Smooth muscle cell (in vitro differentiated cells): ENCODE results near the gene APOL1. TPM values are rescaled to one million over a fixed set of nuclear protein-coding genes. Genes with fewer than 3 reads are reported as not detected.

Experiments used
- DNase-seq: peaks from one replicate; lab custom pipeline; 2025; ENCODE audit not compliant: unreplicated experiment; lab: John Stamatoyannopoulos, UW
- H2AFZ ChIP-seq: fragments of 200-600 bp; sonication (generic); 2 replicates; pipeline ENCODE4 v1.6.0; 2016; ENCODE audit warnings: antibody characterized with exemption, low read depth, mild to moderate bottlenecking
- H3F3A ChIP-seq: fragments of 200-600 bp; sonication (generic); 2 replicates; pipeline ENCODE4 v1.6.0; 2017; ENCODE audit warnings: antibody characterized with exemption, low read depth
- H3K27ac ChIP-seq: fragments of 200-600 bp; sonication (generic); 2 replicates; pipeline ENCODE4 v1.5.1; 2016; ENCODE audit warnings: low read depth, mild to moderate bottlenecking
- H3K27me3 ChIP-seq: fragments of 200-600 bp; sonication (generic); 2 replicates; pipeline ENCODE4 v1.6.1; 2016; ENCODE audit warnings: low read depth, mild to moderate bottlenecking
- H3K36me3 ChIP-seq: fragments of 200-600 bp; sonication (generic); 2 replicates; pipeline ENCODE4 v1.5.1; 2016; ENCODE audit warnings: low read depth
- H3K4me1 ChIP-seq: fragments of 200-600 bp; sonication (generic); 2 replicates; pipeline ENCODE4 v1.5.1; 2016; ENCODE audit warnings: low read depth
- H3K4me2 ChIP-seq: fragments of 200-600 bp; sonication (generic); 2 replicates; pipeline ENCODE4 v1.6.0; 2016; ENCODE audit warnings: mild to moderate bottlenecking
- H3K4me3 ChIP-seq: fragments of 200-600 bp; sonication (generic); 2 replicates; pipeline ENCODE4 v1.5.1; 2016; ENCODE audit warnings: mild to moderate bottlenecking
- H3K79me2 ChIP-seq: fragments of 200-600 bp; sonication (generic); 2 replicates; pipeline ENCODE4 v1.6.0; 2016; ENCODE audit warnings: low read depth, mild to moderate bottlenecking
- H3K9ac ChIP-seq: fragments of 200-600 bp; sonication (generic); 2 replicates; pipeline ENCODE4 v1.6.0; 2016; ENCODE audit warnings: low read depth
- H3K9me3 ChIP-seq: fragments of 200-600 bp; sonication (generic); replicated peaks from 2 replicates; pipeline ENCODE4 v1.5.1; 2016; ENCODE audit warnings: low read depth
- H4K20me1 ChIP-seq: fragments of 200-600 bp; sonication (generic); 2 replicates; pipeline ENCODE4 v1.6.0; 2016; ENCODE audit warnings: low read depth
- WGBS: methylation state at CpG from one replicate; pipeline ENCODE4 v1.1.7; 2016; ENCODE audit warnings: low lambda C conversion rate; 5-methylcytosine and 5-hydroxymethylcytosine counted together
- polyA plus RNA-seq: library from polyadenylated mRNA; unstranded; fragments of >200 nt; fragmentation: Nextera tagmentation; extraction: Ambion mirVana; gene quantifications from 2 replicates; pipeline ENCODE4 v1.2.1, GENCODE V29; 2016
- total RNA-seq: library from RNA; depleted of rRNA; stranded (reverse); fragments of >200 nt; gene quantifications from 2 replicates; pipeline ENCODE4 v1.2.3, GENCODE V29; 2014
- TF ChIP-seq, protein P1 (sequence below): fragments of 200-600 bp; sonication (generic); IDR thresholded peaks from 2 replicates; pipeline ENCODE4 v1.5.1; 2017; ENCODE audit warnings: borderline replicate concordance, mild to moderate bottlenecking, antibody characterized with exemption; ENCODE audit not compliant: insufficient read depth, poor library complexity, severe bottlenecking

APOL1 gene
- total and polyA plus RNA-seq, 2 experiments from 2014 or later, result 0.62 TPM; not detected in 1

DNA sequence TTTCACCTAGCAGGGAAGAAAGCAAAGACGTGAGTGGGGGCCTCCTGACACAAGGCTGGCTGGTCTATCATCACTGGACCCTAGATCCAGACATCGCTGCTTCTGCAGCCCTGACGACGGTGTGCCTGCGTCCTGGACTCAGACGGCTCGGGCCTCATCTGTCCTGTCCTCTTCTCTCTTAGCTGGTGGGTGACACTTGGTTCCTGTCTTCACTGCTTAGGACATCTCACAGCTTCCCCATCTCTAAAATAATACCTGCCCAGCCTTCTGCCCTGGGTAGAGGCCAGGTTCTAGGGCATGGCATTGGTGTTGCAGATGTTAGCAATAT lies 41.3 kb downstream of the APOL1 start:
- DNase-seq, result no peak
- H2AFZ ChIP-seq, result no peak overlapping the region
- peaks cover 31% of the 10 kb centered on the region for H3K36me3 ChIP-seq
- TF ChIP-seq, protein P1, sequence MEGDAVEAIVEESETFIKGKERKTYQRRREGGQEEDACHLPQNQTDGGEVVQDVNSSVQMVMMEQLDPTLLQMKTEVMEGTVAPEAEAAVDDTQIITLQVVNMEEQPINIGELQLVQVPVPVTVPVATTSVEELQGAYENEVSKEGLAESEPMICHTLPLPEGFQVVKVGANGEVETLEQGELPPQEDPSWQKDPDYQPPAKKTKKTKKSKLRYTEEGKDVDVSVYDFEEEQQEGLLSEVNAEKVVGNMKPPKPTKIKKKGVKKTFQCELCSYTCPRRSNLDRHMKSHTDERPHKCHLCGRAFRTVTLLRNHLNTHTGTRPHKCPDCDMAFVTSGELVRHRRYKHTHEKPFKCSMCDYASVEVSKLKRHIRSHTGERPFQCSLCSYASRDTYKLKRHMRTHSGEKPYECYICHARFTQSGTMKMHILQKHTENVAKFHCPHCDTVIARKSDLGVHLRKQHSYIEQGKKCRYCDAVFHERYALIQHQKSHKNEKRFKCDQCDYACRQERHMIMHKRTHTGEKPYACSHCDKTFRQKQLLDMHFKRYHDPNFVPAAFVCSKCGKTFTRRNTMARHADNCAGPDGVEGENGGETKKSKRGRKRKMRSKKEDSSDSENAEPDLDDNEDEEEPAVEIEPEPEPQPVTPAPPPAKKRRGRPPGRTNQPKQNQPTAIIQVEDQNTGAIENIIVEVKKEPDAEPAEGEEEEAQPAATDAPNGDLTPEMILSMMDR, result no peak
- peaks cover 61% of the 10 kb centered on the region for H3F3A ChIP-seq
- no peaks in the 10 kb centered on the region for H3K9me3 ChIP-seq
- H3K79me2 ChIP-seq, result peaks cover 45% of the 10 kb centered on the region
- 98% methylated on average over 7 of the region's 7 CpGs for WGBS
- no peak overlapping the region for H3K4me2 ChIP-seq
- no peak overlapping the region for H3K9ac ChIP-seq
- H3K27me3 ChIP-seq, result no peaks in the 10 kb centered on the region
- H3K4me3 ChIP-seq, result no peak overlapping the region
- H4K20me1 ChIP-seq, result peaks cover 84% of the 10 kb centered on the region
- no peak overlapping the region for H3K27ac ChIP-seq
- no peaks in the 10 kb centered on the region for H3K4me1 ChIP-seq

DNA sequence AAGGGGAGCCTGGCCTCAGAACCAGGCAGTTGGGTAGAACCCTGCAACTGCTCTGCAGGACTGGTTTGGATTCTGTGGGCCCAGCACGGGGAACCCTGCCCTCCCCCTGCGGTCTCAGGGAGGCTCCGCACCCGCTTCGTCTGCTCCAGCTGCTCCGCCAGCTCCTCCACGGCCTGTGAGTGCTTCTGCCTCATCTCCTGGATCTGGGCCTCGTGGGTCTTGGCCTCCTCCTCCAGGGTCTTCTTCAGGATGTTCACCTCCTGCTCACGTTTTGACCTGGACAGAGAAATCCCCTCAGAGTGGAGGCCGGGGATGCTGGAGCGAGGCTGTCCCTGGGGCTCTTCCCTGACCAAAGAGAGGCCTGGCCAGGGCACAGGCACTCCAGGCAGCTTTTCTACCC lies 41.9 kb downstream of the APOL1 start:
- Histone ChIP-seq H3K27ac (no peak overlapping the region), H3K79me2 (peaks cover 45% of the 10 kb centered on the region), H2AFZ (no peak overlapping the region), H3K9me3 (no peaks in the 10 kb centered on the region), H3K9ac (no peak overlapping the region), H4K20me1 (peaks cover 84% of the 10 kb centered on the region), H3K4me2 (no peak overlapping the region), H3K4me1 (no peaks in the 10 kb centered on the region), H3K4me3 (no peak overlapping the region), H3F3A (peaks cover 60% of the 10 kb centered on the region), H3K27me3 (no peaks in the 10 kb centered on the region), H3K36me3 (peaks cover 26% of the 10 kb centered on the region)
- DNase-seq, result no peak
- TF ChIP-seq, protein P1, result no peak
- 97% methylated on average over 11 of the region's 11 CpGs for WGBS

DNA sequence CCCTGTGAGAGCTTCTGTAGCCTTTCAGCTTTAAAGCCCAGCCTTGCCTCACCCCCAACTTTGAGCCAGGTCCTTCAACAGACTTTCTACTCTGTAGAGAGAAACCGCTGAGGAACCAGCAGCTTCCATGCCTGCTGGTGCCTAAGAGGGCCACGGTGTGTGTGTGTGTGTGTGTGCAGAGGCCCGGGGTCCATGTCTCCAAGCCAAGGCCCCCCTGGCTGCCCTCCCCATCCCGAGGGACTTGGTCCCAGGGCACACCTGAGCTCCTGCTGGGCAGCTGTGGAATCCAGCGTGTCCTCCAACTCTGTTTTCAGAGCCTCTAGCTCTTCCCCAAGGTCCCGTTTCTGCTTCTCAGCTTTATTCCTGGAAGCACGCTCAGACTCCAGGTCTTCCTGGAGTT lies 42.3 kb downstream of the APOL1 start:
- Histone ChIP-seq H3K79me2 (peaks cover 48% of the 10 kb centered on the region), H3K4me1 (no peaks in the 10 kb centered on the region), H2AFZ (no peak overlapping the region), H3K27me3 (no peaks in the 10 kb centered on the region), H3K4me2 (no peak overlapping the region), H3K9ac (no peak overlapping the region), H4K20me1 (peaks cover 86% of the 10 kb centered on the region), H3K27ac (no peak overlapping the region), H3F3A (peaks cover 64% of the 10 kb centered on the region), H3K9me3 (no peaks in the 10 kb centered on the region), H3K4me3 (no peak overlapping the region), H3K36me3 (peaks cover 24% of the 10 kb centered on the region)
- 96% methylated on average over 6 of the region's 7 CpGs for WGBS
- TF ChIP-seq, protein P1, result no peak
- DNase-seq, result no peak

DNA sequence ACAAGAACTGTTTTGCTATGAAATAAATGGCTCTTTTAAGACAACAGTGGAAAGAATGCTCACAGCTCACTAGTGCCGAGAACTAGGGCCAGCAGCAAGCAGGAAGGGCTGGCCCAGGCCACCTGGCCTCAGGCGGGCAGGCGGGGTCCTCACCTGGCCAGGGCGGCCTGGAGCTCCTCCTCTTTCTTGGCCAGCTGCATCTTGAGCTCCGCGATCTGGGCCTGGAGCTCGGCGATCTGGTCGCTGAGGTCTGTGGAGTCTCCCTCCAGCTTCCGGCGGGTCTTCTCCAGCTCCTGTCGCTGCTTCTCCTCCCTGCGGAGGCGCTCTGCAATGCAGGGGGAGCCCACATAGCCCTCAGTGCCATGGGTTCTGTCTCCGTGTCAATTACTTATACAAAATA lies 43.8 kb downstream of the APOL1 start:
- Histone ChIP-seq H4K20me1 (peaks cover 99% of the 10 kb centered on the region), H3K27me3 (no peaks in the 10 kb centered on the region), H2AFZ (no peak overlapping the region), H3F3A (peaks cover 64% of the 10 kb centered on the region), H3K4me2 (no peak overlapping the region), H3K4me1 (no peaks in the 10 kb centered on the region), H3K36me3 (peaks cover 31% of the 10 kb centered on the region), H3K27ac (no peak overlapping the region), H3K79me2 (peaks cover 56% of the 10 kb centered on the region), H3K9ac (no peak overlapping the region), H3K4me3 (no peak overlapping the region), H3K9me3 (no peaks in the 10 kb centered on the region)
- no peak for DNase-seq
- TF ChIP-seq, protein P1, result no peak
- 97% methylated on average over 15 of the region's 15 CpGs for WGBS
